Activated naive CD8-positive, alpha-beta T cell treated with anti-CD3 and anti-CD28 coated beads, Interleukin-2, amount 50 U/mL, for 24 hours (primary cell): Measurements from ENCODE around the gene DNAJC1.
"Not testable (repeated sequence)": the region's sequence is repeated elsewhere in the genome, so short reads cannot be mapped to it uniquely, and the experiment has no call there.

ENCODE experiments used
- ATAC-seq: fragments of 150-1000 bp; cut with Tn5 transposase; one replicate; pipeline ENCODE4 v1.10.0; 2021
- DNase-seq: peaks from one replicate; pipeline ENCODE4 v3.0.0; 2021
- H3K27ac Mint-ChIP-seq: one replicate; pipeline ENCODE4 v1.8.0; 2021; ENCODE audit warnings: mild to moderate bottlenecking, mixed read lengths
- H3K27me3 Mint-ChIP-seq: one replicate; pipeline ENCODE4 v1.8.0; 2021; ENCODE audit warnings: mixed read lengths
- H3K36me3 Mint-ChIP-seq: one replicate; pipeline ENCODE4 v1.8.0; 2021; ENCODE audit warnings: low read depth, mixed read lengths
- H3K4me1 Mint-ChIP-seq: one replicate; pipeline ENCODE4 v1.8.0; 2021; ENCODE audit warnings: mixed read lengths
- H3K4me3 Mint-ChIP-seq: one replicate; pipeline ENCODE4 v1.8.0; 2021; ENCODE audit warnings: mild to moderate bottlenecking, moderate library complexity, mixed read lengths
- H3K9me3 Mint-ChIP-seq: one replicate; pipeline ENCODE4 v1.8.0; 2021; ENCODE audit warnings: mixed read lengths

The DNAJC1 gene

DNA sequence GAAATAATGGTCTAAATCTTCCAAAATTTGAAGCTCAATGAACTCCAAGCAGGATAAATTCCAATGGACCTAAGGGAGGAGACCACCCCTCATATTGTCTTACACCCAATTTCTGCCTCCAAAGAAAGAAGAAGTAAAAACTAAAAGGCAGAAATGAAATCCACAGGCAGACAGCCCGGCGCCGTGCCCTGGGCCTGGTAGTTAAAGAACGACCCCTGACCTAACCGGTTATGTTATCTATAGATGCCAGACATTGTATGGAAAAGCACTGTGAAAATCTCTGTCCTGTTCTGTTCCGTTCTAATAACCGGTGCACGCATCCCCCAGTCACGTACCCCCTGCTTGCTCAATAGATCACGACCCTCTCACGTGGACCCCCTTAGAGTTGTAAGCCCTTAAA lies 130.8 kb downstream of the DNAJC1 start:
- not testable (repeated sequence) for H3K4me1 Mint-ChIP-seq, ATAC-seq, DNase-seq, H3K27me3 Mint-ChIP-seq, H3K4me3 Mint-ChIP-seq, H3K27ac Mint-ChIP-seq
- H3K36me3 Mint-ChIP-seq: peaks cover 50% of the 10 kb centered on the region
- peaks cover 20% of the 10 kb centered on the region for H3K9me3 Mint-ChIP-seq

DNA sequence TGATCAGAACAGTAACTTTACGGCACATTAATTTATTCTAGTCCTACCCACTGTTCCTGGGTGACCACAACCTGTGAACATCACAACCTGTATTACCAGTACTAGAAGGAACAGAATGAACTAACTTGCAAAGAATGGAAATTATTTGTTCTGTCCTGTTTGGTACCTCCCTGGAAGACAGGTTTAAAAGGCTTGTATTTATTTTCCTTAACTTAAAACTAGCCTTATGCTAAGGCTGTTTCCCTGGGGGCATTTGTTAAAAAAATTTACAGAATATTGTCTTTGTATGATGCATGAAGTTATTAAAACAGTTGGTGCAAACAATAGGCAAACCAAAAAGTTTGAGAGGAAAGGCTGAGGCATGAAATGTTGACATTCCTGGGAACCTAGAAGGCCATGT lies 132.7 kb downstream of the DNAJC1 start:
- H3K9me3 Mint-ChIP-seq: peaks cover 20% of the 10 kb centered on the region
- H3K27ac Mint-ChIP-seq: no peak overlapping the region
- H3K27me3 Mint-ChIP-seq: no peaks in the 10 kb centered on the region
- H3K4me1 Mint-ChIP-seq: no peaks in the 10 kb centered on the region
- DNase-seq (no peak), ATAC-seq (no peak)
- peaks cover 48% of the 10 kb centered on the region for H3K36me3 Mint-ChIP-seq
- H3K4me3 Mint-ChIP-seq: no peak overlapping the region

DNA sequence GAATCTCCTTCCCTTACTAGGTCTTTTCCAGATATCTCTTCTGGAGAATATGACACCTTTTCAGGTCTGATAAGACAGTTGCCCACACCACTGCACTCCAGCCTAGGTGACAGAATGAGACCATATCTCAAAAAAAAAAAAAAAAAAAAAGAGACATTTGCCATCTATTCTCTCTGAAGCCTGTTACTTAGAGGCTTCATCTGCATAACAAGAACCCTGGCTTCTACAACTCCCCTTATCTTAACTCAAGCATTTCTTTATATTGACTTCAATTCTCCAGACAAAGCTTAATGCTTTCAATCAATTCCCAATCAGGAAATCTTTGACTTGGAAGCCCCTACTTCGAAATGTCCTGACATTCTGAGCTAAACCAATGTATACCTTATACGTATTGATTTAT lies 134.4 kb downstream of the DNAJC1 start:
- DNase-seq, ATAC-seq, H3K27ac Mint-ChIP-seq, H3K4me3 Mint-ChIP-seq, H3K4me1 Mint-ChIP-seq, H3K27me3 Mint-ChIP-seq: not testable (repeated sequence)
- Mint-ChIP-seq H3K36me3 (peaks cover 47% of the 10 kb centered on the region), H3K9me3 (peaks cover 20% of the 10 kb centered on the region)

DNA sequence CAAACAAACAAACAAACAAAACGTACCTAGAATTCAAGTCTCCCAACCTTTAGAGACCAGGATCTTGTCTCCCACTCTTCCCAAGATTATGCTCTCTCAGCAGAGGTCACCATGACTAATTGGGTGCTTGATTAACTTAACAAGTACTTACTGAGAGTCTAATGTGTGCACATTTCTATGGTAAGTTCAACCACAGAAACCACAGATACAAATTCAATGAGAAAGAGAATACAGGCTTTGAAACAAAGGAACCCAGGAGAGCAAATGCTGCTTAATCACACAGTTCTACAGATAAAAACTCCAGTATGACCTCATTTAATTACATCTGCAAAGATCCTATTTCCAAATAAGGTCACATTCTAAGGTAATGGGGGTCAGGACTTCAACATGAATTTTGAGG lies 142.8 kb downstream of the DNAJC1 start:
- peaks cover 9% of the 10 kb centered on the region for H3K9me3 Mint-ChIP-seq
- no peaks in the 10 kb centered on the region for H3K27me3 Mint-ChIP-seq
- peaks cover 32% of the 10 kb centered on the region for H3K36me3 Mint-ChIP-seq
- H3K4me1 Mint-ChIP-seq: peaks cover 5% of the 10 kb centered on the region
- ATAC-seq (peak; percentile 40), DNase-seq (no peak)
- H3K27ac Mint-ChIP-seq: no peak overlapping the region
- H3K4me3 Mint-ChIP-seq: no peak overlapping the region

DNA sequence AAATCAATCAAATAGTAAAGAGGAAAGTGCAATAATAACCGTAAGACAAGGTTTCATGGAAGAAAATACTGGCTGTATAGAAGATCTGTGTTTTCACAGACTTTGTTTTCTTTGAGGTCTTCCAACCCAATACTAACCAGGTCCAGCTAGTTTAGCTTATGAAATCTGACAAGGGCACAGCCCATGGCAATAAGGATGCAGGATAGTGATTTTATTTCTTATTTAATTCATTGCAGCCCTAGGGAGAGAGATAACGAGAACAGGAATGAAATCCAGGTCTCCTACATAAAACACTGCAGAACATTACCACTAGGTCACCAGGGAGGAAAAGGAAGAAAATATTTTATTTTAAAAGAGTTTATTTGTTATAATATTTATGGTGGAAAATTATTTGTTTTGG lies 145.1 kb downstream of the DNAJC1 start:
- DNase-seq: no peak
- Mint-ChIP-seq H3K4me3 (no peak overlapping the region), H3K27ac (no peak overlapping the region), H3K4me1 (peaks cover 5% of the 10 kb centered on the region), H3K36me3 (peaks cover 27% of the 10 kb centered on the region), H3K27me3 (no peaks in the 10 kb centered on the region), H3K9me3 (peaks cover 5% of the 10 kb centered on the region)
- no peak for ATAC-seq

DNA sequence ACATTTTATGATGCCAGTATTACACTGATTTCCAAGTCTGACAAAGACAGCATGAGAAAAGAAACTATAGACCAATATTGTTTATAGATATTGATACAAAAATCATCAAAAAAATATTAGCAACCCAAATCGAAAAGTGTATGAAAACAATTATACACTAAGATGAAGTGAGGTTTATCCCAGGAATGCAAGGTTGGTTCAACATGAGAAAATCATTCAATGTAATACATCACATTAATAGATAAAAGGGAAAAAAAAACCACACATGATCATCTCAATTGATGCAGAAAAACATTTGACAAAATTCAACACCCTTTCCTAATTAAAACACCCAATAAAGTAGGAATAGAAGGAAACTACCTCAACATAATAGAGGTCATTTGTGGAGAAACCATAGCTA lies 153.9 kb downstream of the DNAJC1 start:
- Mint-ChIP-seq H3K4me1 (no peaks in the 10 kb centered on the region), H3K4me3 (no peak overlapping the region), H3K27me3 (no peaks in the 10 kb centered on the region), H3K36me3 (peaks cover 55% of the 10 kb centered on the region), H3K9me3 (peaks cover 43% of the 10 kb centered on the region), H3K27ac (no peak overlapping the region)
- DNase-seq: no peak
- no peak for ATAC-seq

DNA sequence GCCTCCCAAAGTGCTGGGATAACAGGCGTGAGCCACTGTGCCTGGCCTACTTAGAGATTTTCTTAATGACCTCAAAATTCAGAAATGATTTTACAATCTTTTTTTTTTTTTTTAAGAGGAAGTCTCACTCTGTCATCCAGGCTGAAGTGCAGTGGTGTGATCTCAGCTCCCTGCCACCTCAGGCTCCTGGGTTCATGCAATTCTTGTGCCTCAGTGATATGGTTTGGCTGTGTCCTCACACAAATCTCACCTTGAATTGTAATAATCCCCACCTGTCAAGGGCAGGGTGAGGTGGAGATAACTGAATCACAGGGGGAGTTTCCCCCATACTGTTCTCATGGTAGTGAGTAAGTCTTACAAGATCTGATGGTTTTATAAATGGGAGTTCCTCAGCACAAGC lies 159.9 kb downstream of the DNAJC1 start:
- H3K36me3 Mint-ChIP-seq: peaks cover 46% of the 10 kb centered on the region
- H3K9me3 Mint-ChIP-seq: peaks cover 25% of the 10 kb centered on the region
- no peak overlapping the region for H3K4me3 Mint-ChIP-seq
- DNase-seq: no peak
- no peaks in the 10 kb centered on the region for H3K27me3 Mint-ChIP-seq
- ATAC-seq: no peak
- no peak overlapping the region for H3K27ac Mint-ChIP-seq
- H3K4me1 Mint-ChIP-seq: no peaks in the 10 kb centered on the region

DNA sequence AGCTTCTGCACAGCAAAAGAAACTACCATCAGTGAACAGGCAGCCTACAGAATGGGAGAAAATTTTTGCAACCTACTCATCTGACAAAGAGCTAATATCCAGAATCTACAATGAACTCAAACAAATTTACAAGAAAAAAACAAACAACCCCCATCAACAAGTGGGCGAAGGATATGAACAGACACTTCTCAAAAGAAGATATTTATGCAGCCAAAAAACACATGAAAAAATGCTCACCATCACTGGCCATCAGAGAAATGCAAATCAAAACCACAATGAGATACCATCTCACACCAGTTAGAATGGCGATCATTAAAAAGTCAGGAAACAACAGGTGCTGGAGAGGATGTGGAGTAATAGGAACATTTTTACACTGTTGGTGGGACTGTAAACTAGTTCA lies 162.3 kb downstream of the DNAJC1 start:
- H3K4me1 Mint-ChIP-seq, H3K4me3 Mint-ChIP-seq, DNase-seq, H3K27me3 Mint-ChIP-seq, H3K27ac Mint-ChIP-seq, ATAC-seq: not testable (repeated sequence)
- peaks cover 35% of the 10 kb centered on the region for H3K36me3 Mint-ChIP-seq
- H3K9me3 Mint-ChIP-seq: peaks cover 18% of the 10 kb centered on the region

DNA sequence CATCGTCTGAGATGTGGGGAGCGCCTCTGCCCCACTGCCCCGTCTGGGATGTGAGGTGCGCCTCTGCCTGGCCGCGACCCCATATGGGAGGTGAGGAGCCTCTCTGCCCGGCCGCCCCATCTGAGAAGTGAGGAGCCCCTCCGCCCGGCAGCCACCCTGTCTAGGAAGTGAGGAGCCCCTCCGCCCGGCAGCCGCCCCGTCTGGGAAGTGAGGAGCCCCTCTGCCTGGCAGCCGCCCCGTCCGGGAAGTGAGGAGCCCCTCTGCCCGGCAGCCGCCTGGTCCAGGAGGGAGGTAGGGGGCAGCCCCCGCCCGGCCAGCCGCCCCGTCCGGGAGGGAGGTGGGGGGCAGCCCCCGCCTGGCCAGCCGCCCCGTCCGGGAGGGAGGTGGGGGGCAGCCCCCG lies 166.0 kb downstream of the DNAJC1 start:
- peaks cover 39% of the 10 kb centered on the region for H3K9me3 Mint-ChIP-seq
- H3K27ac Mint-ChIP-seq: not testable (repeated sequence)

DNA sequence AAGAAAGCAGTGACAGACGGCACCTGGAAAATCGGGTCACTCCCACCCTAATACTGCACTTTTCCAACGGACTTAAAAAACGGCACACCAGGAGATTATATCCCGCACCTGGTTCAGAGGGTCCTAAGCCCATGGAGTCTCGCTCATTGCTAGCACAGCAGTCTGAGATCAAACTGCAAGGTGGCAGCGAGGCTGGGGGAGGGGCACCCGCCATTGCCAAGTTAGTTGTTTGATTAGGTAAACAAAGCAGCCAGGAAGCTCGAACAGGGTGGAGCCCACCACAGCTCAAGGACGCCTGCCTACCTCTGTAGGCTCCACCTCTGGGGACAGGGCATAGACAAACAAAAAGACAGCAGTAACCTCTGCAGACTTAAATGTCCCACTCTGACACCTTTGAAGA lies 169.0 kb downstream of the DNAJC1 start:
- not testable (repeated sequence) for H3K27ac Mint-ChIP-seq, ATAC-seq, H3K27me3 Mint-ChIP-seq, H3K4me3 Mint-ChIP-seq, H3K4me1 Mint-ChIP-seq, DNase-seq
- Mint-ChIP-seq H3K36me3 (peaks cover 55% of the 10 kb centered on the region), H3K9me3 (peaks cover 57% of the 10 kb centered on the region)

More for the DNA sequence above, 166.0 kb downstream of the DNAJC1 start:
- not testable (repeated sequence) for ATAC-seq, DNase-seq, H3K27me3 Mint-ChIP-seq, H3K4me3 Mint-ChIP-seq, H3K4me1 Mint-ChIP-seq
- H3K36me3 Mint-ChIP-seq: peaks cover 54% of the 10 kb centered on the region

DNA sequence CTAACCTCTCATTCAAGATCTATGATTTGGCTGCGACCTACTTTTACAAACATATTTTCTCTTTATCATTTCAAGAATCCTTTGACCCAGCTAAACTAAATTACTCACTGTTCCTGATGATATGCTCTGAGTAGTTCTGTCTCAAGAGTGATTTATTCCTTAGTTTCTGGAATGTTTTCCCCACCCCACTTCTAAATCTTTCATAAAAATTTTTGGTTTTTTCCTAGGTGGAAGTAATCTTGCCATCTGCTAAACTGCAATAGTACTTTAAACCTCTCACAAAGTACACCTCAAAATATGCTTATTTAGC lies 170.8 kb downstream of the DNAJC1 start:
- H3K9me3 Mint-ChIP-seq: peaks cover 53% of the 10 kb centered on the region
- no peaks in the 10 kb centered on the region for H3K4me1 Mint-ChIP-seq
- no peak overlapping the region for H3K27ac Mint-ChIP-seq
- no peaks in the 10 kb centered on the region for H3K27me3 Mint-ChIP-seq
- DNase-seq (no peak), ATAC-seq (no peak)
- H3K36me3 Mint-ChIP-seq: peaks cover 59% of the 10 kb centered on the region
- H3K4me3 Mint-ChIP-seq: no peak overlapping the region

DNA sequence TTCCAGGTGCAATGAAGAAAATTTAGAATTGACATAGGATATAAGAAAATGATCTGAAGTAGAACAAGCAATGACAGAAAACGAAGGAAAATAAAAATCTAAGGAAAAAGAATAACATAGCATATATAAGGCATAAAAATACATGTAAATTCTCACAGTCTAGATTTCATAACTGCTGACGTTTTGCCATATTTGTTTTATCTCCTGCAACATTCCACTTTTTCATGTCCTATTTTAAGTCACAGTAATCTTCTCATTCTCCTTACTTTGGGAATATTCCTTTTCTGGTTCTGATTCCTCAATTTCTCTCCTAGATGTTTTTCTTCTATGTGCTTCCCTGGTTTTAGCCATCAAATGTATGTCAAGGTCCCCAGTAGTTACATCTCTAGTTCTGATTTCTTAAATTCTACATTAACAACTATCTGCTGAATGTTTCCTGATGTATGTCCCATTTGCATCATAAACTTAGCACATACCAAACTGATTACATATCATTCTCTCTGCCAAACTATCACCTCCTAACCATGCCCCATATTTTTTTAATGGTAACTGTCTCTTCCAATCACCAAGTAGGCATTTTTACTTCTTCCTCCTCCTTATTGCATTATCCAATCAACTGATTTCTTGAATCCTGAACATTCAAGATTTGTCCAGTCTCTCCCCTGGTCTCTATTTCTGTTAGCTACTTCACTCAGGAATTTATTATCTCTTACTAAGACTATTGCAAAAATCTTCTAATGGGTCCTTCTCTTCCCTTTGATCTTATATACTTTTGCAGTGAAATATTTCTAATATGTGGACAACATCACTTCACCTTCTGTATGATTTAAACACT lies 171.3 kb downstream of the DNAJC1 start:
- Mint-ChIP-seq H3K4me1 (no peaks in the 10 kb centered on the region), H3K9me3 (peaks cover 58% of the 10 kb centered on the region), H3K36me3 (peaks cover 64% of the 10 kb centered on the region), H3K4me3 (no peak overlapping the region), H3K27me3 (no peaks in the 10 kb centered on the region), H3K27ac (no peak overlapping the region)
- ATAC-seq (no peak), DNase-seq (no peak)

DNA sequence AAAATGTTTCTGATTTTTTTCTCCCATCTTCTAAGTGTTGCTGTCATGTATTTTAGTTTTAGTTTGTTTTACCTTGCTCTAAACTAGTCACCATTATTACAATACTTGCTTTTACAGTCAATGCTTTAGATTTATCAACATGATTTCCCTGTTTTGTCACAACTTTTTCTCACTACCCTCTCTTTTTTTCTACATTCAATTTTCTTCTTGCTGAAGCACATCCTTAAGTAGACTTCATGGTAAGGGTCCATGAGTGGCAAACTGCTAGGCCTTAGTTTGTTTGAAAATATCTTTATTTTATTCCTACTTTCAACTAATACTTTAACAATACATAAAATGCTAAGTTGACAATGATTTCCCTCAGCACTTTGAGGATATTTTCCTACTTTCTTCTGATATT lies 173.5 kb downstream of the DNAJC1 start:
- Mint-ChIP-seq H3K4me3 (no peak overlapping the region), H3K27me3 (no peaks in the 10 kb centered on the region), H3K36me3 (peaks cover 67% of the 10 kb centered on the region), H3K9me3 (peaks cover 64% of the 10 kb centered on the region), H3K27ac (no peak overlapping the region), H3K4me1 (no peaks in the 10 kb centered on the region)
- no peak for ATAC-seq
- DNase-seq: no peak

DNA sequence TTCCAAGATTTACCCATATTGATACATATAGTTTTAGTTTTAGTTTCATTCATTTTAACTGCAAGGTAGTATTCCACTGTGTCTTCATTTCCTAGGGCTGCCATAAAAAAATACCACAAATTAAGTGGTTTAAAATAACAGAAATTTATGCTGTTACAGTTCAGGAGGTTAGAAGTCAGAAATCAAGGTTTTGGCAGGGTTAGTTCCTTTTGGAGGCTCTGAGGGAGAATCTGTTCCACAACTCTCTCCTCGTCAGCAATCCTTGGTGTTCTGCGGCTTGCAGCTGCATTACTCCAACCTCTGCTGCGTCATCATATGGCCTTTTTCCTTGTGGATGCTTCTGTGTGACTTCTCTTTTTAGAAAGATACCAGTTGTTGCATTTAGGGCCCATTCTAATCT lies 176.2 kb downstream of the DNAJC1 start:
- H3K36me3 Mint-ChIP-seq: peaks cover 58% of the 10 kb centered on the region
- ATAC-seq (no peak), DNase-seq (no peak)
- H3K27ac Mint-ChIP-seq: no peak overlapping the region
- no peaks in the 10 kb centered on the region for H3K27me3 Mint-ChIP-seq
- H3K4me3 Mint-ChIP-seq: no peak overlapping the region
- no peaks in the 10 kb centered on the region for H3K4me1 Mint-ChIP-seq
- H3K9me3 Mint-ChIP-seq: peaks cover 57% of the 10 kb centered on the region

DNA sequence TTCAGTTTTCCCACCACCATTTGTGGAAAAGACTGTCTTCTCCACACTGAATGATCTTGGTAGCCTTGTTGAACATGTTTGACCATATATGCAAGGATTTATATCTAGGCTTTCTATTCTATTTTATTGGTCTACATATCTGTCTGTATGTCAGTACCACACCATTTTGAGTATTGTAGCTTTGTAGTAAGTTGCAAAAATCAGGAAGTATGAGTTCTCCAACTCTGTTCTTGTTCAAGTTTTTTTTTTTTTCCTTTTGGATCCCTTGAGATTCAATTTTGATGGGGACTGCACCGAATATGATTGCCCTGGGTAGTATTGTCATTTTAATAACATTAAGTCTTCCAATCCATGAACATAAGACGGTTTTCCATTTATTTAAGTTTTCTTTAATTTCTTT lies 176.8 kb downstream of the DNAJC1 start:
- DNase-seq (no peak), ATAC-seq (no peak)
- peaks cover 51% of the 10 kb centered on the region for H3K9me3 Mint-ChIP-seq
- no peaks in the 10 kb centered on the region for H3K27me3 Mint-ChIP-seq
- H3K4me3 Mint-ChIP-seq: no peak overlapping the region
- H3K36me3 Mint-ChIP-seq: peaks cover 57% of the 10 kb centered on the region
- no peak overlapping the region for H3K27ac Mint-ChIP-seq
- no peaks in the 10 kb centered on the region for H3K4me1 Mint-ChIP-seq

DNA sequence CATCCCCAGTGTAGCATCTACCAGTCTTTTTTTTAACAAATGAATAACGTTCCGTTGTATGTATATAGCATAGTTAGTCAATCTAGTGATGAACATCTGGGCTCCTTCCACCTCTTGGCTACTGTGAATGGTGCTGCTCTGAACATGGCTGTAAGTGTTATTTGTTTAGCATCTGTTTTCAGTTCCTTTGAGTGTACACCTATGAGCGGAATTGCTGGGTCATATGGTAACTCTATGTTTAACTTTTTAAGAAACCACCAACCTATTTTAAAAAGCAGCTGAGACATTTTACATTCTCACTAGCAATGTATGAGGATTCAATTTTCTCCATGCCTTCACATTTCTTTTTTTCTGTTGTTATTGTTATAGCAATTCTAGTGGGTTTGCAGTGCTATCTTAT lies 178.2 kb downstream of the DNAJC1 start:
- Mint-ChIP-seq H3K27ac (no peak overlapping the region), H3K4me3 (no peak overlapping the region), H3K36me3 (peaks cover 54% of the 10 kb centered on the region), H3K27me3 (no peaks in the 10 kb centered on the region), H3K9me3 (peaks cover 44% of the 10 kb centered on the region), H3K4me1 (no peaks in the 10 kb centered on the region)
- ATAC-seq (no peak), DNase-seq (no peak)
